HepG2 (cell line): Measurements from ENCODE around the gene TM4SF1. TPM values are rescaled to one million over a fixed set of nuclear protein-coding genes. Genes with fewer than 3 reads are reported as not detected.
A peak's percentile ranks its signal among the peaks of the same experiment; 100 is the strongest.

Experiments
- ARNT ChIP-seq: fragments of 450-650 bp; IDR thresholded peaks from 2 replicates; pipeline ENCODE4 v1.6.1; 2017
- BORCS8-MEF2B ChIP-seq: sonication (generic); formaldehyde crosslinking; IDR thresholded peaks from 2 replicates; pipeline ENCODE4 v1.8.0; 2022; ENCODE audit warnings: mild to moderate bottlenecking, missing genetic modification reagents
- ELF4 ChIP-seq: sonication (generic); formaldehyde crosslinking; IDR thresholded peaks from 2 replicates; pipeline ENCODE4 v1.5.0; 2020; ENCODE audit warnings: missing genetic modification reagents, mild to moderate bottlenecking, moderate library complexity, borderline replicate concordance
- GABPB1 ChIP-seq: IDR thresholded peaks from 2 replicates; pipeline ENCODE4 v1.6.1; 2016; ENCODE audit warnings: mild to moderate bottlenecking, missing genetic modification reagents, moderate library complexity, missing compliant biosample characterization
- GATAD2A ChIP-seq: IDR thresholded peaks from 2 replicates; pipeline ENCODE4 v1.6.1; 2016
- GZF1 ChIP-seq: sonication (generic); formaldehyde crosslinking; IDR thresholded peaks from 2 replicates; pipeline ENCODE4 v1.5.1; 2020; ENCODE audit warnings: mild to moderate bottlenecking, missing genetic modification reagents
- KDM5B ChIP-seq: sonication (generic); formaldehyde crosslinking; IDR thresholded peaks from 2 replicates; pipeline ENCODE4 v1.4.0; 2020; ENCODE audit warnings: missing genetic modification reagents, mild to moderate bottlenecking, borderline replicate concordance
- KLF16 ChIP-seq, 2 experiments: sonication (generic) in 1 of 2; formaldehyde crosslinking in 1 of 2; IDR thresholded peaks; 2 replicates each; pipeline versions ENCODE4 v1.6.1 to v1.8.0; 2016 to 2023; ENCODE audit warnings: missing genetic modification reagents in 2 of 2, missing compliant biosample characterization in 1 of 2
- TAF15 ChIP-seq: fragments of 200-400 bp; formaldehyde crosslinking; IDR thresholded peaks from one replicate; pipeline ENCODE4 v1.6.1; 2018; ENCODE audit warnings: mild to moderate bottlenecking, low read depth, low read length; ENCODE audit not compliant: poor library complexity, severe bottlenecking
- ZNF331 ChIP-seq: sonication (generic); formaldehyde crosslinking; IDR thresholded peaks from 2 replicates; pipeline ENCODE4 v1.4.0; 2020; ENCODE audit warnings: missing genetic modification reagents
- ZNF577 ChIP-seq: sonication (generic); formaldehyde crosslinking; IDR thresholded peaks from 2 replicates; pipeline ENCODE4 v1.4.0; 2020; ENCODE audit warnings: mild to moderate bottlenecking, low read depth, missing genetic modification reagents, borderline replicate concordance
- ZNF652 ChIP-seq: IDR thresholded peaks from 2 replicates; pipeline ENCODE4 v1.6.1; 2016; ENCODE audit warnings: low read depth, borderline replicate concordance
- ZNF768 ChIP-seq: sonication (generic); formaldehyde crosslinking; IDR thresholded peaks from 2 replicates; pipeline ENCODE4 v1.4.0; 2020; ENCODE audit warnings: missing genetic modification reagents
- polyA plus RNA-seq, 8 experiments: library from polyadenylated mRNA; depleted of rRNA in 3 of 8; stranded (reverse) in 7 of 8; unstranded in 1 of 8; fragments of >200 nt; fragmentation: Illumina TruSeq in 4 of 8; extraction: Trizol in 4 of 8; gene quantifications; 2 replicates each; pipeline versions ENCODE4 v1.2.1 to v1.2.3, GENCODE V29; 2011 to 2016; ENCODE audit warnings: low read depth in 4 of 8, missing spikeins in 1 of 8, mixed read lengths in 1 of 8; ENCODE audit not compliant: insufficient read depth in 1 of 8
- total RNA-seq, 5 experiments: library from RNA; depleted of rRNA; stranded (reverse); fragments of >200 nt; fragmentation: Illumina TruSeq; extraction: Trizol; gene quantifications; 2 replicates each; pipeline ENCODE4 v1.2.3, GENCODE V29; 2016; ENCODE audit warnings: low read depth in 1 of 5
- TF ChIP-seq, protein P1 (sequence below), 2 experiments: sonication (generic) in 1 of 2; formaldehyde crosslinking in 1 of 2; IDR thresholded peaks; 2 replicates each; pipeline versions ENCODE4 v1.4.0 to v1.6.1; 2018 to 2020; ENCODE audit warnings: missing genetic modification reagents in 2 of 2, borderline replicate concordance in 1 of 2, low read depth in 1 of 2, mild to moderate bottlenecking in 1 of 2, missing biosample characterization in 1 of 2
- TF ChIP-seq, protein P2 (sequence below): IDR thresholded peaks from 2 replicates; pipeline ENCODE4 v1.6.1; 2016; ENCODE audit warnings: low read depth, borderline replicate concordance
- TF ChIP-seq, protein P3 (sequence below): sonication (generic); formaldehyde crosslinking; IDR thresholded peaks from 2 replicates; pipeline ENCODE4 v1.5.1; 2020; ENCODE audit warnings: mild to moderate bottlenecking, missing genetic modification reagents, moderate library complexity
- TF ChIP-seq, protein P4 (sequence below), 2 experiments: sonication (generic) in 1 of 2; formaldehyde crosslinking in 1 of 2; IDR thresholded peaks; 2 replicates each; pipeline versions ENCODE4 v1.6.1 to v1.9.0; 2014 to 2022; ENCODE audit warnings: antibody characterized with exemption in 1 of 2, borderline replicate concordance in 1 of 2, inconsistent platforms in 1 of 2, low read depth in 1 of 2, missing genetic modification reagents in 1 of 2

Gene TM4SF1
- total and polyA plus RNA-seq, 2 of the 13 experiments (the other 11 are each of a cell fraction or from before 2014, with no cell fraction given) = 431 to 1,359 TPM

DNA sequence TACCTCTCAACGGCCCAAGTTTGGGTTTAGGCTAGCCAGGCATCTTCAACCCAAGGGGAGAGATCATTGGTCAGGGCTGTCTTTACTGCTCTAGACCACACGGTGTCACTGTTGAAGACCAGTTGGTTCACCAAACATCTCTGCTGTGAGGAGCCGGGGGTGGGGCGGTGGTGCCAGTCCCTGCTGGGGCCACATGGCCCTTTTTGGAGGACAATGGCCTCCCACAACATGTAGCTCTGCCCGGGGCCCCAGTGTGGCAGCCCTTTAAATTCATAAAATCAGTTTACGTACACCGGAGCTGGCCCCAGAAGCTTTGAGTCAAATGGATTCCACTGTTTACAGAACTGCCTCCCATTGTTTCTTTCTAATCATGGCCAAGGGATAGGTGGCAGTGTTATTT is 24.9 kb downstream of the TM4SF1 start (continued):
- TF ChIP-seq ZNF652 (CRISPR knock-in tag) = 0 out of 2 replicates have a peak, but pooled peaks have one; percentile 8
- 0 out of 2 replicates have a peak, but pooled peaks have one; percentile 37 for TF ChIP-seq BORCS8-MEF2B (CRISPR knock-in tag)
- TF ChIP-seq, protein P1, sequence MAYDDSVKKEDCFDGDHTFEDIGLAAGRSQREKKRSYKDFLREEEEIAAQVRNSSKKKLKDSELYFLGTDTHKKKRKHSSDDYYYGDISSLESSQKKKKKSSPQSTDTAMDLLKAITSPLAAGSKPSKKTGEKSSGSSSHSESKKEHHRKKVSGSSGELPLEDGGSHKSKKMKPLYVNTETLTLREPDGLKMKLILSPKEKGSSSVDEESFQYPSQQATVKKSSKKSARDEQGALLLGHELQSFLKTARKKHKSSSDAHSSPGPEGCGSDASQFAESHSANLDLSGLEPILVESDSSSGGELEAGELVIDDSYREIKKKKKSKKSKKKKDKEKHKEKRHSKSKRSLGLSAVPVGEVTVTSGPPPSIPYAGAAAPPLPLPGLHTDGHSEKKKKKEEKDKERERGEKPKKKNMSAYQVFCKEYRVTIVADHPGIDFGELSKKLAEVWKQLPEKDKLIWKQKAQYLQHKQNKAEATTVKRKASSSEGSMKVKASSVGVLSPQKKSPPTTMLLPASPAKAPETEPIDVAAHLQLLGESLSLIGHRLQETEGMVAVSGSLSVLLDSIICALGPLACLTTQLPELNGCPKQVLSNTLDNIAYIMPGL (CRISPR knock-in tag; IDR thresholded peaks at IDR 0.05; ENCODE audit: borderline replicate concordance in 1 of 2, low read depth in 1 of 2) = peak in 1 of 2 experiments; percentile 64; a peak in 1 of 4 replicates
- 0 out of 2 replicates have a peak, but pooled peaks have one; percentile 43 for TF ChIP-seq ELF4 (CRISPR knock-in tag)
- TF ChIP-seq GATAD2A (CRISPR knock-in tag) = peak; percentile 66
- TF ChIP-seq ZNF331 (CRISPR knock-in tag) = peak; percentile 74
- TF ChIP-seq KDM5B (CRISPR knock-in tag) = peak; percentile 42; the same call in 1 of the 2 replicates
- TF ChIP-seq, protein P2, sequence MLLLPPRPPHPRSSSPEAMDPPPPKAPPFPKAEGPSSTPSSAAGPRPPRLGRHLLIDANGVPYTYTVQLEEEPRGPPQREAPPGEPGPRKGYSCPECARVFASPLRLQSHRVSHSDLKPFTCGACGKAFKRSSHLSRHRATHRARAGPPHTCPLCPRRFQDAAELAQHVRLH (CRISPR knock-in tag) = peak; percentile 63; the same call in 1 of the 2 replicates
- no peak for TF ChIP-seq ARNT
- TF ChIP-seq TAF15 = no peak
- TF ChIP-seq ZNF768 (CRISPR knock-in tag) = 0 out of 2 replicates have a peak, but pooled peaks have one; percentile 14
- peak in 1 of 2 experiments; percentile 42; a peak in 1 of 4 replicates for TF ChIP-seq KLF16 (CRISPR knock-in tag; IDR thresholded peaks at IDR 0.05)
- TF ChIP-seq, protein P3, sequence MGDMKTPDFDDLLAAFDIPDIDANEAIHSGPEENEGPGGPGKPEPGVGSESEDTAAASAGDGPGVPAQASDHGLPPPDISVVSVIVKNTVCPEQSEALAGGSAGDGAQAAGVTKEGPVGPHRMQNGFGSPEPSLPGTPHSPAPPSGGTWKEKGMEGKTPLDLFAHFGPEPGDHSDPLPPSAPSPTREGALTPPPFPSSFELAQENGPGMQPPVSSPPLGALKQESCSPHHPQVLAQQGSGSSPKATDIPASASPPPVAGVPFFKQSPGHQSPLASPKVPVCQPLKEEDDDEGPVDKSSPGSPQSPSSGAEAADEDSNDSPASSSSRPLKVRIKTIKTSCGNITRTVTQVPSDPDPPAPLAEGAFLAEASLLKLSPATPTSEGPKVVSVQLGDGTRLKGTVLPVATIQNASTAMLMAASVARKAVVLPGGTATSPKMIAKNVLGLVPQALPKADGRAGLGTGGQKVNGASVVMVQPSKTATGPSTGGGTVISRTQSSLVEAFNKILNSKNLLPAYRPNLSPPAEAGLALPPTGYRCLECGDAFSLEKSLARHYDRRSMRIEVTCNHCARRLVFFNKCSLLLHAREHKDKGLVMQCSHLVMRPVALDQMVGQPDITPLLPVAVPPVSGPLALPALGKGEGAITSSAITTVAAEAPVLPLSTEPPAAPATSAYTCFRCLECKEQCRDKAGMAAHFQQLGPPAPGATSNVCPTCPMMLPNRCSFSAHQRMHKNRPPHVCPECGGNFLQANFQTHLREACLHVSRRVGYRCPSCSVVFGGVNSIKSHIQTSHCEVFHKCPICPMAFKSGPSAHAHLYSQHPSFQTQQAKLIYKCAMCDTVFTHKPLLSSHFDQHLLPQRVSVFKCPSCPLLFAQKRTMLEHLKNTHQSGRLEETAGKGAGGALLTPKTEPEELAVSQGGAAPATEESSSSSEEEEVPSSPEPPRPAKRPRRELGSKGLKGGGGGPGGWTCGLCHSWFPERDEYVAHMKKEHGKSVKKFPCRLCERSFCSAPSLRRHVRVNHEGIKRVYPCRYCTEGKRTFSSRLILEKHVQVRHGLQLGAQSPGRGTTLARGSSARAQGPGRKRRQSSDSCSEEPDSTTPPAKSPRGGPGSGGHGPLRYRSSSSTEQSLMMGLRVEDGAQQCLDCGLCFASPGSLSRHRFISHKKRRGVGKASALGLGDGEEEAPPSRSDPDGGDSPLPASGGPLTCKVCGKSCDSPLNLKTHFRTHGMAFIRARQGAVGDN (CRISPR knock-in tag) = peak; percentile 93
- TF ChIP-seq, protein P4, sequence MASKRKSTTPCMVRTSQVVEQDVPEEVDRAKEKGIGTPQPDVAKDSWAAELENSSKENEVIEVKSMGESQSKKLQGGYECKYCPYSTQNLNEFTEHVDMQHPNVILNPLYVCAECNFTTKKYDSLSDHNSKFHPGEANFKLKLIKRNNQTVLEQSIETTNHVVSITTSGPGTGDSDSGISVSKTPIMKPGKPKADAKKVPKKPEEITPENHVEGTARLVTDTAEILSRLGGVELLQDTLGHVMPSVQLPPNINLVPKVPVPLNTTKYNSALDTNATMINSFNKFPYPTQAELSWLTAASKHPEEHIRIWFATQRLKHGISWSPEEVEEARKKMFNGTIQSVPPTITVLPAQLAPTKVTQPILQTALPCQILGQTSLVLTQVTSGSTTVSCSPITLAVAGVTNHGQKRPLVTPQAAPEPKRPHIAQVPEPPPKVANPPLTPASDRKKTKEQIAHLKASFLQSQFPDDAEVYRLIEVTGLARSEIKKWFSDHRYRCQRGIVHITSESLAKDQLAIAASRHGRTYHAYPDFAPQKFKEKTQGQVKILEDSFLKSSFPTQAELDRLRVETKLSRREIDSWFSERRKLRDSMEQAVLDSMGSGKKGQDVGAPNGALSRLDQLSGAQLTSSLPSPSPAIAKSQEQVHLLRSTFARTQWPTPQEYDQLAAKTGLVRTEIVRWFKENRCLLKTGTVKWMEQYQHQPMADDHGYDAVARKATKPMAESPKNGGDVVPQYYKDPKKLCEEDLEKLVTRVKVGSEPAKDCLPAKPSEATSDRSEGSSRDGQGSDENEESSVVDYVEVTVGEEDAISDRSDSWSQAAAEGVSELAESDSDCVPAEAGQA (IDR thresholded peaks at IDR 0.05; ENCODE audit: low read depth) = no peak
- TF ChIP-seq, protein P4 (CRISPR knock-in tag; IDR thresholded peaks at IDR 0.05; ENCODE audit: borderline replicate concordance) = no peak
- no peak for TF ChIP-seq GZF1 (CRISPR knock-in tag)
- TF ChIP-seq GABPB1 (CRISPR knock-in tag) = no peak
- TF ChIP-seq ZNF577 (CRISPR knock-in tag) = no peak
